ENCODE data around the gene TMPRSS4.

The TMPRSS4 gene

DNA sequence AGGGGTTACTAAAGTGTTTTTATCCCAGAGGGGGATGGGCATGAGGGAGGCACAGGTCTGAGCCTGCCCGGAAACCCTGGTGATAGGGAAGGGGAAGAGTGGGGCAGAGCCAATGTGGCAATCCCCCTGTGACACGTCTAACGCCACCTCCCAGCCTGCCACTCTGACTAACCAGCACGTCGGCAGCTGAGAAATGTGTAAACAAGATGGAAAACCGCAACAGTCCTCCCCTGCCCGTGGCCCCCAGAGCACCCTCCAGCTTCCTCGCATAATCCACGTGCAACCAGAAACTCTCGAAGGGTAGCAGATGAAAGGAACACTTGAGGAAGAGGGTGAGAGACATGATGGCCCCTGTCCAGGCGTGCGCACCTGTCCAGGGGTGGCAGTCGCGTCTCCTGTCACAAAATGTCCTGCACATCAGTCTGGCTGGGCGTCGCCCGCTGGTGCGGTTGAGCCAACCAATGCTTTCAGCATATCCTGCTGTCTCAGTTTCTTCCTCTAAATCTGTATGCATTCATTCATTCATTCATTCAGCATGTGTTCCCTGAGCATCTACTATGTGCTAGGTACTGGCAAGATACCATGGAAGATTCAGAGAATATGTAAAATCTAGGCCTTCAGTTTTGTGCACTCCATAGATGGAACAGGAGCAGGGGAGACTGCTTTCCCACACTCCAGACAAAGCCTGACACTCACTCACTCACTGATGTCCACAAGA, 4.5 kb downstream of the TMPRSS4 start:
- no peak for DNase-seq

- no peak for DNase-seq
Measured at GRCh38 chr11:118082880-118083552, 6.1 kb downstream of the TMPRSS4 start.

DNA sequence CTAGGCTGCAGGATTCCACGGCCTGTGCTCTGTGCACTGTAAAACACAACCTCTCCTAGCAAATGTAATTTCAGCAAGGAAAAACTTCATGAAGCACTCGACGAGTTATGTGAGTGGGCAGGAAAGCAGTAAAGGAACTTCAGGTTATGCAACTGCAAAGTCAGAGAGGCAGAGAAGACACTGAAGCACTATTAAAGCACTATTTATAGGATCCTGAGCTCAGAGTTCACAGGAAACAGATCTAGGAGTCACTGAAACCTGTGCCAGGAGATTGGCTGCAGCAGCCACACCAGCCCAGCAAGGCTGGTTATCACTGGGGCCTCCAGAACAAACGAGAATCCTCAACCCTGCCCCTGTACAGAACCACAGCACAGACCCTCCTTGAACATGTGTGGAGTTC, 7.4 kb downstream of the TMPRSS4 start:
- no peak for DNase-seq

DNA sequence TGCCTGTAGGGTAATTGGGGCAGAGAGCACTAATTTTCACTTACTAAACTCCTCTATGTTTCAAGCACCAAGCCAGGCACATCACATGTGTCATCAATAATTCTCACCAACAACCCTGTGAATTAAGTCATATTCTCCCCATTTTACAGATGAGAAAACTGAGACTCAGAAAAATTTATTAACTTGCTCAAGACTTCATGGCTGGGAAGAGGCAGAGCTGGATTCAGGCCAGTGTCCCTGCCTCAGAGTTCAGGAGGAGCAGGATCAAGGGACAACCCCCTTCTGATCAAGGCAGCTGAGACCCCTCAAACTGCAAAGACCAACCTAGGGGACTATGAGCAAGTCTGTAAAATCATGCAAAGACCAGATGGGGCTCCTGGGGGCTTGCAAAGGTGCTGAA, 7.8 kb downstream of the TMPRSS4 start:
- no peak for DNase-seq

DNA sequence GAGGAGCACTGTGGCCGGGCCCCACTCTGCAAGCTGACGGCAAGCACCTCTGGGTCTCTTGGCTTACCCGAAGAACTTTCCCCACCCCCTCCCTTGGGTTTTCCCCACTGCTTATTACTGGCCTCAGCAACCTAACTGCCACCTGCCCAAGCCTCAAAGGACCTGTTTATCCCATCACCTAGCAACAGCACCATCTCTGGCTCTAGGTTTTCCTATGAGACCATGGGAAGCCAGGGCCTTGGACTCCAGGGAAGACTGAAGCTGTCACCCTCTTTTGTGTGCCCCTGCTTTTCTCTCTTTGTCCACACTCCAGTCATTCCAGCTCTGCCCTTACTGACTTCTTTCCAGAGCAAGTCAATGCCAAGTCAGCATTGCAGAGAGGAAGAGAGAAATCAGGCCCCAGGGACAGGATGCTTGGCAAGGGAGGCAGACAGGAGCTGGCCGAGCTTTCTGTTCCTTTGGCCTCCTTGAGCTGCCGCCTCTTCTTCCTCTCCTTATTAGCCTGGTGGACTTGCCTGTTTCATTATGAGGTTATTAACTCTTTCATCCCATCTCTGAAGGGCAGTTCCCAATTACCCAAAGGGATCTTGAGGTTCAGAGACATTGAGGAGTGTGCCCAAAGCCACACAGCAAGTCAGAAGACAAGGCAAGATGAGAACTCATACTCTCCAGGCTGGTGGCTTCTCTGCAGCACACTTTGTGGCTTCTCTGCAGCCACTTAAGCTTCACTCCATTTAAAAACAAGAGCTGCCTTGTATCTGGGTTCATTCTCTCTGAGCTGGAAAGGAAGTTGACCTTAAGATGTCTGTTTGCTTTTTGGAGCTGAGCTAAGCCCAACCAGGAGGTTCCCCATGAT, 10.3 kb downstream of the TMPRSS4 start, which contains the start of gene SMIM35:
Gene SMIM35 (minus strand): TSS at position 51 of the 856 bp plus-strand sequence. CDS start 206 bp downstream, outside the sequence.
- no peak for DNase-seq

DNA sequence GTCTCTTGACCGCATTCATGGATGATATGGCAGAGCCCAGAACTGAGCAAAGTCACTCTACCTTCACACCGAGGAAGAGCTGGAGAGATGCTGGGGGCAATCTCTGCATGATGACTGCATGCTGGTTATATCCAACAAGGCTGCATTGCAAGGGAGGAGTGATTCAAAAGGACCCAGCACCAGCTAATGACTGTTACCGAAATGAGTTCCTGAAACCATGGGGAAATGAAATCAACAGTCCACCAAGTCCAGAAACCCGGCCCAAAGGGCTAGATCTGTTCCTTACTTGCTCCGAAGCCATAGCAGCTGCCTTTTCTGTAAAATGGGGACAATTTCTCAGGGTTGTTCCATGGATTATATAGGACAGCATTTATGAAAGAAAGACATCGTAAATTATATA, 11.1 kb downstream of the TMPRSS4 start:
- DNase-seq: no peak

DNA sequence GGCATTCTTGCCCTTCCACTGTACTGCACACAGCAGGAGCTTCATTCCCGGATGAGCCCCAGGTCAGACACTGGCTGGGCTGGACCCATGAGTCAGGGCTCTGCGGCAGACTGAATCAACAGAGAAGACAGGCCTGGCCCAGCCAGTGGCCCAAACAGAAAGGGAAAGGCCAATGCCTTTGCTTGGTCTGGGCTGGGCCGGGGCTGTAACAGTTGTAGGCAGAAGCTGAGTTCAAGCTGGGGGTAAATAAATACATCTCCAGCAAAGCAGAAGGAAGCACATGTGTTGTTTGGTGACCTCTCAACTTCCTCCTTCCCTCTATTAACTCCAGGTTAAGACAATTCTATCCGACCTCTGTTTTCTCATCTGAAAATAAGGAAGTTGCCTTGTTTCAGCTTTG, 11.7 kb downstream of the TMPRSS4 start:
- DNase-seq: no peak

DNA sequence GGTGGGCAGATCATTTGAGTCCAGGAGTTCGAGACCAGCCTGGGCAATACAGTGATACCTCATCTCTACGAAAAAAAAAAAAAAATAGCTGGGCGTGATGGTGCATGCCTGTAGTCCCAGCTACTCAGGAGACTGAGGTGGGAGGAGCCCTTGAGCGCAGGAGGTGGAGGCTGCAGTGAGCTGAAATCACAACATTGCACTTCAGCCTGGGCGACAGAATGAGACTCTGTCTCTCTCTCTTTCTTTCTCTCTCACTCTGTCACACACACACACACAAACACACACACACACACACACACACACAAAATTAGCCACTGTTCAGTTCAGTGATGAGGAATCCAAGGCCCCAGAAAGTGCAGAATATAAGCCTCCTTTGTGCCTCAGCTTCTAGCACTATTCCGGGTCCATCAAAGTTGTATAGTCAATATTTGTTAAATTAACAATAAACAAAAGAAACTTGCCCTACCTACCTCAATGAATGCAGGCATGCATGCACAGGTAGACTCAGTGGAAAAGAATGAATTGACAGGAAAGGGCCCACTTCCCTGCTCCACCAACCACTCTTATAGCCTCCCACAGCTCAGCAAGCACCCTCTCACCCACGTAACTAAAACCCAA, 13.8 kb downstream of the TMPRSS4 start:
- DNase-seq: no peak

- DNase-seq: no peak
Measured at GRCh38 chr11:118091690-118092089, 14.8 kb downstream of the TMPRSS4 start.

DNA sequence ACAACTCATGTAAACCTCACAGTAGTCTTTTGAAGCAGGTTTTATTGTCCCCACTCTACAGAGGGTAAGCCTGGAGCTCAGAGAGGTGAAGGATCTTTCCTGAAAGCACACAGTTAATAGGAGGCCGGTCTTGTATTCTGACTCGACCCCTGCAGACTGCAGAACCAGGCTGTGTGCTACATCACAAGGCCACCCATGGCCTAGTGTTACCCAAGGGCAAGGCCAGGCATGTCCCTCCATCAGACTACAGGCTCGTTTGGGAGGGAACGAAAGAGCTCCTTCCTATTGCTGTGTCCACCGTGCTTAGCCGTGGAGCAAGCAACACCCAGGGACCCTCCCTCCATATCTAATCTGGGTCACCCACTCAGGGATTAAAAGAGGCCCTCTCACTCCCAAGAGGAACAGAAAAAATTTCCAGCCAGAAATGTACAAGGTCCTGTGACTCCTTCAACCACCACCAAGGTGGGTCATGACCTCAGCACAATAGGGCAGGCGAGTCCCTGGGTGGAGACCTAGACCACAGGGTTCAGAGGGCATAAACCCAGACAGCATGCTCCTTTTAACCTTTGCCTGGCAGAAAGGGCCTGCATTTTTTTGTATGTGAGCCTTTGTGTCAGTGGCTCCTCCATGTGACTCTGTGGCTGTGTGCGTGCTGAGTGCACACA, 16.2 kb downstream of the TMPRSS4 start:
- DNase-seq: no peak

- DNase-seq: no peak
Measured at GRCh38 chr11:118095493-118095892, 18.6 kb downstream of the TMPRSS4 start.

GRCh38 chr11:118095967-118096367, 19.1 kb downstream of the TMPRSS4 start:
- DNase-seq: no peak

DNA sequence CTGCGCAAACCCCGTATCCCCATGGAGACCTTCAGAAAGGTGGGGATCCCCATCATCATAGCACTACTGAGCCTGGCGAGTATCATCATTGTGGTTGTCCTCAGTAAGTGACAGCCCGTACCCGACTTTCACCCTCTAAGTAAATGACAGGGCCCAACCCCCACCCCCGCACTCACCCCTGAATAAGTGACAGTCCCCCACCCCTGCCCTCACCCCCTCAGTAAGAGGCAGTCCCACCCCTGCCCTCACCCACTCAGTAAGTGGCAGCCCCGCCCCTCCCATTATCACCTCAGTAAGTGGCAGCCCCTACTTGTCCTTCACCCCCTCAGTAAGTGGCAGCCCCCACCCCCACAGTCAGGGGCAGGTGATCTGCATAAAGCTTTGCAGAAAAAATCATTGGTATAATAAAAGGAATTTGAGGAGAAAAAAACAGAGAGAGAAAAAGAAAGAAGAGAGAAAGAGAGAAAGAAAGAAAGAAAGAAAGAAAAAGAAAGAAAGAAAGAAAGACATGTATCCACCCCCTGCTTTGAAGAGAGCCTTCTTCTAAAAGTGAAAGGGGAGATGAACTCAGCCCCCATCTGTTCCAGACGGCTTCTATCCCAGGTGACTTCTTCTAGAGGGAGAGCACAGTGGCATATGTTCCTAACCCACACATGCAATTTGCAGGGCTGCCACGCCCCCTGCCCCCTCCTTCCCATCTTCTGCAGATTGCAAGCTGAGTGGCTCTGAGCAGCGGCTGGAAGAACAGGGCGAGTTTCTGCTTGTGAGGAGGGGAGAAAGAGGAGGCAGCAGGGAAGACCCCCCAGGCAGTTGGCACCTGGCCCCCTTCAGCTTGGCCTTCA, 22.3 kb downstream of the TMPRSS4 start:
- no peak for DNase-seq

GRCh38 chr11:118099838-118100556, 23.1 kb downstream of the TMPRSS4 start:
- DNase-seq: no peak

DNA sequence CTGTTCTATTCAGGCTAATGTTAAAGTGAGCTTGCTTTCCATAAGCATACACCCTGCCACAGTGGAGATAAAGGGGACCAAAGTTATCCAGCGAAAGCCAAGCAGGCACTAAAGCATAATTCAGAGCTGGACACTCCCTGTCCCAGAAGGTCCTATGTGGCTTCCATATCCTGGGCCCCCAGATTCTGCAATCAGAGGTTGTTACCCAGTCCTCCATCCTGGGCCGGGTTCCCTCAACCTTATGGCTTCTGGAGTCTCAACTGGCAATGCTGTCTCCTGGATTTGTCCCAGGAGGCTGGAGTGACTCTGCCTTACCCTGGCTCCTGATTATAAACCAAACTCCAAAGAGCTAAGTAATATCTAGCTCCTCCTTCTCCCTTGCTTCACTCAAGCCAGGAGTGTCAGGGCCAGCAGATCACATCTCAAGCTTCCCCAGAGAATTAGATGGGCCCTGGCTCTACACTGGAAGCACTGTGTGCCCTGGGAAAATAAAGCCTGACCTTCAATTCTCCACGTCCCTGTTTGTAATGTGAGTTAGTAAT, 23.9 kb downstream of the TMPRSS4 start:
- DNase-seq: no peak

DNA sequence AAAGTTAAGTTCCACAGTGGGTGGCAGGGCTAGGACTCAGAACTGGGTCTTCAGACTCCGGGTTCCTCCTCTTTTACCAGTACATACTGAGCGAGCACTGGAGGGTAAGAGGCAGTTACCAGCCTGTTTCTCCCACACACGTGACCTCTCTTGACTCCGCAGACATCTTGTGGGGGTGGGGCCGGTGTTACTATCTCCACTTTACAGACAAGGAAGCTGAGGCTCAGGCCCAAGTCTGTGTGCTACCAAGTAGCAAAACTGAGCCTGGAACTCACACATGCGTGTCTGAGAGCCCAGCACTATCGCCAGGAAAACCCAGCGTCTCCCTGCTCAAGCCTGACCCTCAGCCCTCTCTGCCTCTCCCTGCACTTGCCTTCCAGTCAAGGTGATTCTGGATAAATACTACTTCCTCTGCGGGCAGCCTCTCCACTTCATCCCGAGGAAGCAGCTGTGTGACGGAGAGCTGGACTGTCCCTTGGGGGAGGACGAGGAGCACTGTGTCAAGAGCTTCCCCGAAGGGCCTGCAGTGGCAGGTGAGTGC, 25.9 kb downstream of the TMPRSS4 start:
- no peak for DNase-seq

DNA sequence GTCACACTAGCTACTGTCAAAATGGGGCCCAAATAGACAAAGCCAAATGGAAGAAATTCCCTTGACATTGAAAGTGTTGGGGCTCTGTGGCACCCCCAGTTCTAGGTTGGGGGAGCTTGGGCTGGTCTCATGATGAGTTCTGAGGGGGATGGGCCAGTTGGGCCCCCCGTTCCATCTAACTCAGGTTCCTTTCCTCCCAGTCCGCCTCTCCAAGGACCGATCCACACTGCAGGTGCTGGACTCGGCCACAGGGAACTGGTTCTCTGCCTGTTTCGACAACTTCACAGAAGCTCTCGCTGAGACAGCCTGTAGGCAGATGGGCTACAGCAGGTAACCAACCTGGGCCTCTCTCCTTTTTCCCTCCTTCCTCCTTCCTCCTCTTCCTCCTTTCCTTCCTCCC, 27.6 kb downstream of the TMPRSS4 start:
- DNase-seq: no peak

DNA sequence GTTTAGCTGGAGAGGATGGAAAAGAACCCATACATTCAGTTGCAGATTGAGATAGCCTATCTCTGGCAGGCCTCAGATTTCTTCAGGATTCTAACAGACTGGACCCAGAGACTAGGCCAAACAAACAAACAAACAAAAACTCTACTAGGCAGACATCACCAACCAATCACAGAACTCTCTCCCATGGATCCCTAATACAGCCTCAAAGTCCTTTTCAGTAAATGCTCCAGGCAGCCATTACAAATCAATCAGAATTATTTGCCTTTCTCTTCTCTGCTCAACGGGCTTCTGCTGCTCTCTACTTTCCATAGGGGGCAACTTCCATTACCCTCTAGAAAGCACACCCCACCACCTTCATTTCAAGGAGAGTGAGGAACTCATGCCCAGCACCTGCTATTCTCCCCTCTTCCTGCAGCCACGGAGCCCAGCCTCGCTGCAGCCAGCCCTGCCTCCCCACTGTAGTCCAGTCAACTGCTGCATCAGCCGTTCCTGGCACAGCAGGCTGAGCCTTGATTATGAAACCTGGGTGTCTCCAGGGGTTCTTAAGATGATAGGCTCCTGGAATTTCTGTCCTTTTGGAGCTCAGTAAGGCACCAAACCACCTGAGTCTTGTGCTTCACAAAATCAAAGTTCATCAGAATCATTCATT, 28.9 kb downstream of the TMPRSS4 start:
- no peak for DNase-seq

DNA sequence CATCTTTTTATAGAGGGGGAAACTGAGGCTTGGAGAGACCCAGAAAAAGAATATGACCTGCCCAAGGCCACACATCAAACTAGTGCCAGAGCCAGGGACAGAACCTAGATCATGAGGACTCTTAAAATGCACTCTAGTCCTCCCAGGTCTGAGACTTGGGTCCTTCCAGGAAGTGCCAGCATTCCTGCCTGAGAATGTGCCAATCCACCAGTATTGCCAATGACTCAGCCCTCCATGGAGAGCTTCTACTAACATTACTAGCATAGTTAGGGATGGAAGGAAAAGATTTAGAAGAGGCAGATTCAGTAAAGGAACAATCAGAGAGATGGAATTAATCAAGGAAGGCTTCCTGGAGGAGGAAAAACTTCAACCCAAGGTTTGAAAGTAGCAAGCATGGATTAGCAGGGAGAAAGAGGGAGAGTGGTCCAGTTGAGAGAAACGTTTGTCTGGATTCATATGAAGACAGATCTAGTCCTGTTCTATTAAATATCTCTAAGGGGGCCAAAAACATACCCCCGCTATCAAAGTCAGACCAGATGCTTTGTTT, 30.0 kb downstream of the TMPRSS4 start:
- no peak for DNase-seq

DNA sequence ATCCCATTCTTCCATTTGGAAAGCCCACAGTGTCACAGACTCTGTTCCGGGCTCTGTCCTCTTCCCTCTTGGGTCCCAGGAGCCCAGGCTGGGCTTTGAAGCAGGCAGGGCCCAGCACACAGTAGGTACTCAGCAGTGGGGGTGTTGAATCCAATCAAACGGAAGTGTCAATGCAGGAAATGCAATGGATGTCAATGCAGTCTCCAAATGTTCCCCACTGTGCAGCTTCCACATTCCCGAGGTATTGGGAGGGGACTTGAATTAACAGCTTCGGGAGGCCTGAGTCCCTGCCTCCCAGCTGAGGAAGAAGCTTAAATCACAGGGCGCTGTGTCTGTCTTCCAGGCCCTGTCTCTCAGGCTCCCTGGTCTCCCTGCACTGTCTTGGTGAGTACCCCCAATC, 31.6 kb downstream of the TMPRSS4 start:
- no peak for DNase-seq
